Activated CD4-positive, CD25-positive, alpha-beta regulatory T cell treated with anti-CD3 and anti-CD28 coated beads, Interleukin-2, amount 50 U/mL, for 24 hours (primary cell): ENCODE results near the gene SSR2.
A peak's percentile ranks its signal among the peaks of the same experiment; 100 is the strongest.
"Not testable (repeated sequence)": the region's sequence is repeated elsewhere in the genome, so short reads cannot be mapped to it uniquely, and the experiment has no call there.

Experiments used
- ATAC-seq, 2 donors: fragments of 150-1000 bp; cut with Tn5 transposase; one replicate each; pipeline ENCODE4 v1.10.0; 2021; ENCODE audit warnings: mild to moderate bottlenecking in 1 of 2, moderate library complexity in 1 of 2

SSR2 gene

DNA sequence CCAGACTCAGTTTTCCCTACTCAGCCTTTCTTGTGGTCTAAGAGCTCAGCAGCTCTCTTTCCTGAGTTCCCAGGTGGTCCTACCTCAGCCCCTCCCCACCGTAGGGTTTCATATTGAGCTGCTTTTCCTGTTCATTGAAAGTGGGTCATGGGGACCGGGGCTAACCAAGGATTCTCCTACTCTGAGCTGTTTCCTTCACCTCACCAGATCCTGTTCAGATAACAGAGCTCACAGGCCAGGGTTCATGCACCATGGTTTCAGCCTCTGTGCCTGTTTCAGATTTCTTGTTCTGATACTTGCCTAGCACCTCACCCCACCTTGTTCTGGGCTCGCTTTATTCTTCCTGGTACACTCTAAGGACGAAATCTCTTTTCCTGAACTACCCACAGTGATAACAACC is 24.3 kb upstream of the SSR2 start:
- ATAC-seq: peak in 1 of 2 donors; percentile 33

DNA sequence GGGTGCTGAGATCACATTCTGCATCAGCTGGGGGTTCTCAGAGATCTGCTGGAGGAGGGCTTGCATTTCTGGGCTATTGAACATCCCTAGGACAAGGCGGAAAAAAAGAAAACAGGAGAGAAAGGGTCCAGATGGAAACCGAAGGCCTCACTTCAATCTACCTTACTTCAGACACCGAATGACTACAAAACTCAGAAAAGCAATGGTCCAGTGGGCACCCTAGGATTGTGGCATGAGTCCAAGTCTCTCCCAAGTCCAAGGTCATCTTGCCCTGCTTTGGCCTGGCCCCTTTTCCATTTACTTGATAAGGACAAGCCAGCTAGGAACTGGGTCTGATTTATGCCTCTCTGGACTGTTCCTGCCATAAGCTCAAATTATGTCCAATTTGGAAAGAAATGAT is 22.1 kb upstream of the SSR2 start:
- no peak for ATAC-seq

DNA sequence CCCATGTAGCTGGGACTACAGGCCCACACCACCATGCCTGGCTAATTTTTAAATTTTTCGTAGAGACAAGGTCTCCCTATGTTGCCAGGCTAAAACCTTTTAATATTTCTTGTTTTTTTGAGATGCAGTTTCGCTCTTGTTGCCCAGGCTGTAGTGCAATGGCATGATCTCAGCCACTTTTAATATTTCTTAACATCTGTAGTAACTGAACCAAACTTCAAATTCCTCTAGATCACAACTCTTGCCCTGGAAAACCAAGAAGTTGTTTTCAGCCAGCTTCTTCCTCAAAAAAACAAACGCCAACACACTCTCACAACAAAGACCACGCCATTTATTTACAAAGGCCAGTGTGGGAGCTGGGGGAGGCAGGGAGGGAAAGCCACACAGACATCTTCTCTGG is 14.2 kb upstream of the SSR2 start:
- ATAC-seq: not testable (repeated sequence)

DNA sequence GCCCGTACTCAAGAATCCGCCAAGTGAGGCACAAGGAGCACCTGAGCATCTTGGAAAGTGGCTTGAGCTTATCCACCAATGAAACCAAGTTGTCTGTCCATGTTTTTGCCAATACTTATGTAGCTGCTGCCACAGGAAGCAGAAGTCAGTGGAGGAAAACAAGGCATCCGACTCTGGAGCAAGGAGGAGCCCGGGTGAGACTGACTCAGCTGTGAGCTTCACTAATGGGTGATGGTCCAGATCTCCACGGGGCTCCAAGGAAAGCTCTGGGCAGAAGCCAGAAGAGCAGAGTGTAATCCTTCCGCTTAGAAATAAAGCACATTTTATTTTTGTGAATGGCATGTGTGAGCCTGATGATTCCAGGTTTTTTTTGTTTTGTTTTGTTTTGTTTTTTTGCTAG is 12.3 kb upstream of the SSR2 start:
- no peak for ATAC-seq

DNA sequence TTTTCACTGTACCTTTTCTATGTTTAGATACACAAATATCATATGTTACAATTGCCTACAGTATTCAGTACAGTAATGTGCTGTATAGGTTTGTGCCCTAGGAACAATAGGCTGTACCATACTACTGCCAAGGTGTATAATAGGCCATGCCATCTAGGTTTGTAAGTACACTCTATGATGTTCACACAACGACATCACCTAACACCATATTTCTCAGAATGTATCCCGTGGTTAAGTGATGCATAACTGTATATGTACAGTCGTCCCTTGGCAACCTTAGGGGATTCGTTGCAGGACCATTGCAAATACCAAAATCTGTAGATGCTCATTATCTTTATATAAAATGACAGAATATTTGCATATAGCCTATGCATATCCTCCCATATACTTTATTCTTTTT is 5.8 kb upstream of the SSR2 start:
- peak in 1 of 2 donors; percentile 74 for ATAC-seq

DNA sequence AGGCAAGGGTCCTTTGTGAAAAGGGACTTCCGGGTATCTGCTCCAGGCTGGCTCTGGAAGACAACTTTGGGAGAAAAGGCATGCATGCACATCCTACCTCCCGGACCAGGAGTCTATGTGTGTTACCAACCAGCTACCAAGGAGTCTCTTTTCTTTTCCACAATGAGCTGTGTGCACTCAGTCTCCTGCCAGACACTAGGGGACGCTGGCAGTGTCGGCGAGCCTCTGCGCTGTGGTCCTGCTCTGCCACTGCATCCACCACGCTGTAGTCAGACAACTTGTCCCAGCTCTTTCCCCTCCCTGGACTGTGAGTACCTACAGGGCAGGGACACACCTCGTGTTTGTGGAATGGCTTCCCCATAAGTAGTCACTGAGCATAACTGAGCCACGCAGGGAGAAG is 5.1 kb upstream of the SSR2 start:
- peak; percentile 45 to 61 for ATAC-seq

DNA sequence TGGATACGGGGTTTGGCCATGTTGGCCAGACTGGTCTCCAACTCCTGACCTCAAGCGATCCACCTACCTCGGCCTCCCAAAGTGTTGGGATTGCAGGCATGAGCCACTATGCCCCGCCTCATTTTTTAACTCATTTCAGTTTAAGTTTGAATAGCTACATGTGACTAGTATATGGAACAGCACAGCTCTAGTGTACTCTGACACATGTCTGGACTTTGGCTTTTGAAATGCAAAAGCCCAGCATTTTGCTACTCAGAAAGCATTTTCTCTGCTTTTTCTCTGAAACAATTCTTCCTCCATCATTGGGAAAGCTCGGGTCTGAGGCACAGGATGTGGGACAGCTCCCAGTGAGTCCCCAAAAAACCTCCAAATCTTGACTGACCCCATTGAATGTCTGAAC is 4.0 kb upstream of the SSR2 start:
- no peak for ATAC-seq

DNA sequence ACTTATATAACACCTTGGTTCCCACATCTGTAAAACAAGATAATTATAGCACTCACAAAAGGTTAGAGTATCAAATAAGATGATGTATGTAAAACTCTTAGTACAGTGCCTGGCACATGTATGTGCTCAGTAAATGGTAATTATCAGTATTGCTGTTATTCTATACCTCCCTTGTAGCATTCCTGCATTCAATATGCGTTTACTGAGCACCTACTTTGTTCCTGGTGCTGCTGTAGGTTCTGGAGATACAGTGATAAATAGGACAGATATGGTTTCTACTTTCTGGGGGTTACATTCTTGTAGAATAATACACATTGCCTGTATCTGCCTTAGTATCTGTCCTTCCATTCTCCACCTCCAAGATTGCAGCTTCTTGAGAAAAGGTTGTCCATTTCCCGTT is 1.2 kb upstream of the SSR2 start:
- ATAC-seq: no peak

DNA sequence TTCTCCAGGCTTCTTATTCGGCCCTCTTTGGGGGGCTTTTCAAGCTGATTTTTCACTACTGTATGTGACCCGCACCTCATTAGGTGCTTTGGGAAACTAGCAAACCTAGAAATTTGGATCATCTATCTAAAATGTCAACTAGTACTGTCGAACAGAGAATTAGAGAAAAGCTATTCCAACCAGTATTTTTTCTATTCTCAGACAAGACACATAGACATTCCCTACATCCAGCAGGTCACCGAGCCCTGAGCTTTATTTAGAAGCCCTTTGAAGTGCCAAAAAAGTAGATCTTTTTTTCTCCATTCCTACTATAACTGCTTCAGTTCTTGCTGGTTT is 310 bp upstream of the SSR2 start:
- no peak for ATAC-seq

DNA sequence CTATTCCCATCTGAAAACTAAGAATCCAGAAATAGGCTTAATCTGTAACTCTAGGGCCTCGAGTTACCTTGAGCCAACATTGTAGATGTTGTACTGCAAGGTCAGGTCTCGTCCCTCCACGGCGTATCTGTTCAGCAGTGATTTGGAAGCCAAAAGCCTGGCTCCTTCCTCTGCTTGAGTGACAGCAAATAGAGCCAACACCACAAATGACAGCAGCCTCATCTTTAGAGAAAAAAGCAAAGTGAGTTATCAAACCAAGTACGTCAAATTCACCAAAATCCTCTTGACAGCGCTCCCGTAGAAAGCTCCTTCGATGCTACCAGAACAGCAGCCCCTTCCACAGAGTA is 832 bp downstream of the SSR2 start:
- ATAC-seq: no peak

DNA sequence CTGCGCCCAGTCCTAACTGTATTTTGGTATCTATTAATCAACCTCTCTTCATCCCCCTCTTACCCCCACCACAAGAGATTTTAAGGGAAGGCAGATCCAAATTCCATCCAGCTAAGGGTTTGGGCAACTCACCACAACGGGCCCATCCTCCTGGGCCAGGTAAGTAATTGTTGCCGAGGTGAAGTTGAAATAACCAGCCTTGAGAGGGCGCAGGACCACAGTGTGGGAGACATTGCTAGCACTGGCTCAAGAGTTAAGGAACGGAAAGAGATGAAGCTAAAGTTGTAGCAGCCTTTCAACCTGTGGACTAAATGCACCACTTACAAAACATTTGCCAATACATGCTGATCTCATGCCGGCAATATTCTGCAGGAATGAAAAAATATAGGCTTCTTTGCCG is 5.9 kb downstream of the SSR2 start:
- no peak for ATAC-seq

DNA sequence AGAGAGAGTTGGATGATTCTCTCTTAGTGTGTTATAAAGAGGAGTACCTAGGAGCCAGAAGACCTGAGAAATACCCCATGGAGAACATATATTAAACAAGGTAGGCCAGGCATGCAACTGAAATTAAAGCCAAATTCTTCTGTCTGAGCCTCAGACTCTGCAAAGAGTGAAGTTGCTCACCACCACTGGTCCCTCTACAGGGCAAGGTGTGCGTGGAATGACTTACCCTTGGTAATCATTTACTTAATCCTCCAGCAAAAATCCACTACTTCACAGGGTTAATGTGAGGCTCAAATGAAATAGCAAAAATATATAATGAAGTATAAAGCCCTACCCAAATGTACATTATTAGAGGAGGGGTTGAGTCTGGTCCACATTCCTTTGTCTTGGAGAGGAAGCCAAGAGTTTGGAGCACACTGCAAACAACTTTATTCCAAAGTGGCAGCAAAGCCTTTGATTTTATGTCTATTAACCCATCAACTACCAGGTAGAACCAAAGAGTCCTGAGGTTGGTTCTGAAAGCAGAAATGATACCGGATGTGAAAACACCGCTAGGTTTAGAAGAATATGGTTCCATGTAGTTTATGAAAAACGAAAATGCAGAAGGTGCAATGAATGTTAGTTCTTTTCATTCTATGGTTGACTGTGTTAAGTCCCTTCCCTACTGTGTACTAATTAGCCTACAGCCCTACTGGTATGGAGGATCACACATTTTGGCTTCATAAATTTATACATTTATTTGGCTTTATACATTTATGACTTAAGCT is 8.5 kb downstream of the SSR2 start:
- ATAC-seq: no peak

DNA sequence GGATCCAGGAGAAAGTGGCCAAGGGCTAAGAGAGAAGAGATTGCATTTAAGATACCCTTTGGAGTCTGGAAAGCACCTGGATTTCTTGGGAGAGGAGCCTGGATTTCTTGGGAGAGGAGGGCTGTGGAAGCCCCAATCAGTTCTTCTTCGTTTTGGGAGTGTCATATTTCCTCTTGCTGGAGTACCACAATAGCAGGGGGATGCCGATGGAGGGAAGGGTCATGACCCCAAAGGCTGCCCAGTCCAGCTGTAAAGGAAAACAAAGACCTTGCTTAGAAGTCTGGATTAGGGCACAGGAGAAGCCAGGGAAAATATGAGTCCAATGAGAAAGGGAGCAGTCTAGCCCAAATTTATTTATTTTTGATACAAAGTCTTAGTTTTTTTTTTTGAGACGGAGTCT is 11.3 kb downstream of the SSR2 start:
- ATAC-seq: no peak

DNA sequence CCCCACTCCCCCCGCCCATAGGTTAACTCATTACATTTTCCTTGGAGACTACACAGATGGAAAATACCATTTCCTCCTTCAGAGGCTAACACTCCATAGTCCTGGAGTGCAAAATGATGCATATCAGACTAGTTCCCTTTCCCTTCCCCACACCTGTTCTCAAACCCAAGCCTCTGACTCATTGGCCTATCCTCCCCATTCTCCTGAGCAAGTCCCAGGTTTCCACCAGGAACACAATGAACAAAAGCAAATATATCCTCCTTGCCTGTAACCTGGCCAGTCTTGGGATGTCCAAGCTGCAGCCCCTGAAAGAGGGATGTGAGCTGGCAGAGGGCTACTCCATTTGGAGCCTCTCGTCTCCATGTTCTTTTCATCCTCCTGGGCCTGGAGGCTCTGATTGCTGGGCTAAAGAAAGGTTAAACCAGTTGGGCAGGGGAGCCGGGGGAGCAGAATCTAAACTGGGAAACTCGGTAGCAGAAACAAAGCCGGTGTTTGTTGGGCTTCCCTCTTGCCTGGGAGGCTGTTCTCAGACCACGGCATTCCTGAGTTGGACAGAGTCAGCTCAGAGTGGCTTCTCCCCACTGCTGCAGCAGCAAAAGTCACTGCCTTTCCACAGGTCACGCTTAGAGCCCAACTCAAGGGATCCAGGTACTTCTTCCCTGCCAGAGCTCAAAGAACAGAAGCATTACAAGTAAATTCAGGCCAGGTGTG is 13.9 kb downstream of the SSR2 start:
- no peak for ATAC-seq

DNA sequence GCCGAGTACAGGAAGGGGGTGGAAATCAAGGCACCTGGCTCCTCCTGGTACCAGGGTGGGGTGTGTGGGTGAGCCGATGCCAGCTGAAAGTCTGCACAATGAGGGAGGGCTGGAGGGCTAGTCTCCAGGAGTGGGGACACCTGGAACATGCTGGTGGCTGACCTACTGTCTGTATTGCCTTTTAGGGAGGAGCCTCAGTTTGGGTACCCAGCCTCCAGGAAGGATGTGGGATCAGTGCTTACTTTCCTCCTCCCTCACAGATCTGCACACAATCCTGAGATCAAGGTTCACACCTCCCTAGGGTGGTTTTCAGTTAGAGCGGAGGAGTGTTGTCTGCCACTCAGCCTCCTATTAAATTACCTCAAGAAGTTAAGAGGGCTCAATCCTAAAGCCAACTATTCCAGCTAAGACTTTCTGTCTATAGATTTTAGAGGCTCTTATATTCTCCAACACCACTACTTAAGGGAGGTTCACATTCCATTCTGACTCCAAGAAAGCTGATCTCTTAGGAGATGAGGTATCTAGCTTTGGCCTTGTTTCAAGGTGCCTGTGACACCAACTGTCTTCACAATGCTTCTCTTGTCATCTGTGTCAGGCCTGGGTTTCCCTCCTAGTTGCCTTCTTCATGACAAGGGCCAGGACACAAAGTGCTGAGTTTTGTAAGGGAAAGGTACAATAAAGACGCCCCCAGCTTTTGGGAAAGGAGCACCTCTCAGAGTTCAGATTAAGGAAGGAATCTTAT is 15.7 kb downstream of the SSR2 start:
- no peak for ATAC-seq

DNA sequence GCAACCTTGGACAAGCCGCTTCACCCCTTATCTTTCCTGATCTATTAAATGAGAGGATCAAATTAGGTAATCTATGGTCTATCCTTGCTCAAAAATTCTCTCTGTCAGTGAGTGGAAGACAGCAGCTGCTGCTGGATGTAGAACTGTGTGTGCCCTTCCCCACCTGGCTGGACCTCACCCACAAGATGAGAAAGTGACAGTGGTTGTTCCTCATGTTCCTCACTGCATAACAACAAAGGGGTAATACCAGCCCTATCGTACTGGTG is 16.9 kb downstream of the SSR2 start:
- ATAC-seq: no peak

DNA sequence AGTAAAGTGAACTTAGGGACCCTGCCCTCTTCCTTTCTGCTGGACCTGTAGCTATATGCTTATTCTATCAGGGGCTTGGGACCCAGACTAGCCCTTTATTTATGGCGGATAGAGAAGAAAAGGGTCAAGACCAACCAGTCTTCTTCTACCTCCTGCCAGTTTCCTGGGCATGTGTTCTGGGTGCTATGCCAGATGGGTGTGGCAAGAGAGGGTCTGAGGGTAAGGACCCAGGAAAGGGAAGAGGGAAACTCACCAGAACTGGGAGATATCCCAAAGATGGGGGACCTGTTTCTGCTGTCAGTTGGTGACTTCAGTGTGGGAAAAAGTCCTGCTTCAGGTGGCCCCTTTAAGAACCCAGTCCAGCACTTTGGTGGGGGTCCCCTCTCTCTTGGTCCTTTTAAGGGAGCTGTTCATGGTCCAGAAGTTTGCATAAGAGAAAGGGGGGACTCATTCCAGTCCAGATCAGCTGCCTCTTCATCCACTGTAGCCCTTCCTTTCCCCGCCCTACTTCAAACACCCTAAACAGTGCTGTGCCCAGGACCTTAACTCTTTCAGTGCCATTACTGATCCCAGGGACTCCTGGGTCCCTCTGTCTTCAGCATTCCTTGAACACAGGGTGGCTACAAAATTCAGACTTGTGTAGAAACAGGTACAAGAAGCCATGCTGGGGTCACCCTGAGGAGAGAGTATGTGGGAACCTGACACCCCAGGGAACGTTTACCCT is 18.4 kb downstream of the SSR2 start:
- no peak for ATAC-seq

DNA sequence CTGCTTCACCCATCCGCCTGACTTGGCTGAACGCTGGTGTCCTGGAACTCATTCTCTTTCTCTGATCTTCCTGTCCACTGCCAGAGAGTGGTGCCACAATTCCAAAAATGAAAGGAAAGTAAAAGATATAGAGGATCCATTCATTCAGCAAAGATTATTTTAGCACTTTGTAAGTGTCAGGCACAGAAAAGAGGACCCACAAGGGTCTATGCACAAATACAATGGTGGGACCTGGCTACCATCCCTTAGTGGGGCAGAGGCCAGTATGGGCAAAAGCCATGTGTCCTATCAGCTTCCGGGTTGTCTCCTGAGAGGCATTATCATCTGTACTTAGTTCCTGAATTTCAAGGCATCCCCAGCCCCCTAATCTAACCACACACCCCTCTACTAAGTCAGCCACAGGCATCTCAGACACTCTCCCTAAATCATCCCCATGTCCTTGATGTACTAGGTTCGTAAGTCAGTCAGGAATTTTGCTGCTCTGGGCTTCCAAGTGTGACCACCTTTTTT is 19.0 kb downstream of the SSR2 start:
- no peak for ATAC-seq

DNA sequence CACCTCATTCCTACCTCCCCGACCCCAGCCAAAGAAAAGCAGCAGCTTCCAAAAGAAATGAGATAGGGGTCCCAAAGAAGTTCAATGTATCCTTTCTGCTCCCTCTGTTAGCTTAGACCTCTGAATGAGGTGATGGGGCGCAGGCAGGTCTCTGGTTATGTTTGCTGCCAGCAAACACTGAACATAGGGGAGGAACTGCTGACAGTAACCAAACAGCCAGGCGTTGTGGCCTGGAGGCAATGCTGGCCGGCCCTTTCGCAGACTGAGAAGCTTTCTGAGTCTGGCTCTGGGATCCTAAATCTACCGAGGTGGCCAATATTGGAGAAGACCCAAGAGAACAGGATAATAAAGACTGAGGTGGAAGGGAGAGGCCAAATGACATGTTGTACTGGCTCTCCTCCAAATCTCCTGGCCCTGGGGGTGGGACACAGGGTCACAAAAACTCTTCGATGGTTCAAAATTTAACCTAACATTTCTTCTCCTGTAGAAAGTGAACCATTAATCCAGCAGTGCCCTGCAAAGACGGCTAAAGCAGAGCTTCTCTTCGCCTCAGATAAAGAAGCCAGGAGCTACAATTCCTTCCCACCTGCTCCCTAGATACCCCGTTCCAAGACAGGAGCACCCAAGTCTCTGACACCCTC is 19.6 kb downstream of the SSR2 start:
- ATAC-seq: no peak

DNA sequence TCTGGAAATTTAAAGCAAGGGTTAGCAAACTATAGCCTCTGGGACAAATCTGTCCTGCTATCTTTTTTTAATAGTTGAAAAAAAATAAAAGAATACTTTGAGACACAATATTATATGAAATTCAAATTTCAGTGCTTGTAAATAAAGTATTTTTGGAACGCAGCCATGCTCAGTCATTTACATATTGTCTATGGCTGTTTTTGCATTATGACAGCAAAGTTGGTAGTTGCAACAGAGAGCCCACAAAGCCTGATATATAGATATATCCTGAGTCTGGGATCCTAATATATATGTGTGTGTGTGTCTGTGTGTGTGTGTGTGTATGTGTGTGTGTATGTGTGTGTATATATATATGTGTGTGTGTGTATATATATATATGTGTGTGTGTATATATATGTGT is 20.8 kb downstream of the SSR2 start:
- no peak for ATAC-seq

DNA sequence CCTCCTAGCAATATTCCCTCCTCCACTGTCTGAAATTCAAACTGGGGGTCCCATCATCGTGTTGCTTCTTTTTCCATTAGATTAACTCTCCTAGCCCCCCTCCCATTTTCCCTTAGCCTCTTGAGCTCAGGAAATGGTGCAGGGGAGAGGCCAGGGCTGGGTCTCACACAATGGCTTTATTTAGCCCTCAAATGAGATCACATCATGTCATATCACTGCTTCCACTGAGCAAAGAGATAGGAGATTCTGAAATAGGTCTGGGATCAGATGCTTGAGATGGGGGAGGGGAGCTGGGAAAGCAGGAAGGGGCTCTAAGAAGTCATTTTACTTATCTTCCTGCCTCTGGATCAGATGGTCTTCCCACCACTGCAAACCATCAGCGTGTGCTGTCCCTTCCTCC is 24.6 kb downstream of the SSR2 start:
- no peak for ATAC-seq

DNA sequence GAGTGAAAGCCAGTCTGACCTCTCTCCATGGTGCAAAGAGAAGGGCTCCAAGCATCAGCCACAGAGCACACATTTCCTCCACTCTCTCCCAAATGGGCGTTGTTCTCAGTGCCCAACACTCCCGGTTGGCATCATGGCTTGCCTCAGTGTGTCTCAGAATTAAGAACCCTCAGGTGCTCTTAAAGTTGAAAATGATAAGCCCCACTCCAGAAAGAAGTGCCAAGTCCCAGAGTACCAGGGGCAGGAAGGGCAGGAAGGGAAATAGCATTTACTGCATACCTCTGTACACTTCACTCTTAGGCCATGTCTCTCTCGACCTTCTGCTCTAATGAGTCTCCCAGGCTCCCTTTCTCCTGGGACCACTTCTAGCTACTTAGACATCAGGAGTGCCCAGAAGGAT is 27.2 kb downstream of the SSR2 start:
- ATAC-seq: no peak
